Measurements from ENCODE around the gene RABEPK. TPM values are rescaled to one million over a fixed set of nuclear protein-coding genes. Genes with fewer than 3 reads are reported as not detected.
"Not testable (repeated sequence)": the region's sequence is repeated elsewhere in the genome, so short reads cannot be mapped to it uniquely, and the experiment has no call there.

RABEPK gene
- total and polyA plus RNA-seq, 5 donors, result 8.8 to 12.7 (median 11.7) TPM

DNA sequence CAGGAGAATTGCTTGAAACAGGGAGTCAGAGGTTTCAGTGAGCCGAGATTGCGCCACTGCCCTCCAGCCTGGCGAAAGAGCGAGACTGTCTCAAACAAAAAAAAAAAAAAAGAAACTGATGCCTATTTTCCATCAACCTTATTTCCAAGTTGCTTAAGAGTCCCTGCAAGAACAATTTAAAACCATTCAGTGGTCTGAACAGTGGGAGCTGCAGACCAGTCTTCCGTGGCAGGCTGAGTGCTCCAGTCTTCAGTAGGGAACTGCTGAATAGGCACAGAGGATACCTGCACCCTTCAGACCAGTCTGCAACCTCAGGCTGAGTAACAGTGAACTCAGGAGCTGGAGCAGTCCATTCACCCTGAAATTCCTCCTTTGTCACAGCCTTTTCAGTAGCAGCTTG is 5.9 kb upstream of the RABEPK start:
- intact Hi-C loops (cut with DNase I), result not testable (repeated sequence)

DNA sequence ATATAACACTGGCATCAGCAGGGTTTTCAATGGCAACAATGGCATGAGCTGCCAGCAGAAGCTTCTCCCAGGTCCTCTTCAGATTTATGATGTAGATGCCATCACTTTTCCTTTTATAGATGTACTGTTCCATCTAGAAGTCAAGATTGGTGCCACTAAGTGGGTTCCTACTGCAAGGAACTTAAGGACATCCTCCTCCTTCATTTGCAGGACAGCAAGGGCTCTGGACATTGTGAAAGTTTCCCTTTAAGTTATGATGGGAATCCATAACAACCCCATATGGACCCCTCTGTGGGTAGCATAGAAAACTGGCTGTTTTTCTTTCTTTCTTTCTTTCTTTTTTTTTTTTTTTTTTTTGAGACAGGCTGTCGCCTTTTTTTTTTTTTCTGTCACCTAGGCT is 4.8 kb upstream of the RABEPK start:
- H3K4me1 ChIP-seq (ENCODE audit: control insufficient read depth, insufficient read depth, low read length); H3K9me3 ChIP-seq (ENCODE audit: control insufficient read depth, low read length); H3K4me3 ChIP-seq (ENCODE audit: low read length); DNase-seq; intact Hi-C loops (cut with DNase I); H3K27me3 ChIP-seq (ENCODE audit: control insufficient read depth, insufficient read depth); ATAC-seq; H3K27ac ChIP-seq (ENCODE audit: low read length): not testable (repeated sequence)
- WGBS, result 88% methylated on average over 1 of the region's 1 CpG

More for the DNA sequence above, 5.9 kb upstream of the RABEPK start:
- 89% methylated on average over 5 of the region's 5 CpGs for WGBS
- not testable (repeated sequence) for H3K9me3 ChIP-seq (ENCODE audit: control insufficient read depth, low read length); H3K27ac ChIP-seq (ENCODE audit: low read length); H3K4me1 ChIP-seq (ENCODE audit: control insufficient read depth, insufficient read depth, low read length); ATAC-seq; H3K4me3 ChIP-seq (ENCODE audit: low read length); DNase-seq; H3K27me3 ChIP-seq (ENCODE audit: control insufficient read depth, insufficient read depth)

DNA sequence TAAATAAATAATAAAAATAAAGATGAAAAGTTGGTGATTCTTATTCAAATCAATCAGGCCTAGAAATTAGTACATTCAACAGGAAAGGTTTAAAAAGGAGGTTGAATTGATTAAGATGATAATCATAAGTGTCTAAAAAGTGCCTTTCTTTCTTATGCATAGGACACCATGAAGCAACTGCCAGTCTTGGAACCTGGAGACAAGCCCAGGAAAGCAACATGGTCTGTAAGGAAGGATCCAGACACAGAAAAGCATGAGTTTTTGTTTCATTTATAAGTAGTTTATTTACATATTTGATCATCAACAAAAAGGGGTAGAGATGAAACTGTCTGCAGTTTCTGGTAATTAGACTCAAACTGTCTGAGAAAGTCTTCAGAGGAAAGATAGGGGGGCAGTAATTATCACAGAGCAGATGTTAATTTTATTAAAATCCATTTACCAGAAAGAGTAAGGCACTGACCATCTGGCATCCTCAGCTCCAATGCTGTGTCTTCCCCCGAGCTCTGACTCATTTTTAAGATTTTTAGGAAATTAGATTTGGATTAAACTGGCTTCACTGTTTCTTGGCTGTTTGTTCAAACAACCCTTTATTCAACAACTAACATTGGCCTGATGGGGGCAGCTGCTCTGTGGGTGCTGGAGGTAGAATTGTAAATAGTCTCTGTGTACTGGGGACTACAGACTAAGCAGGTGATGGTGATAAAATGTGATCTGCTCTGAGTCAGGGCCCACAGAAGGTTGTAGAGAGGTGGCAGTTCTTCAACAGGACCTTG is 2.7 kb downstream of the RABEPK start:
- Histone ChIP-seq H3K4me1 (ENCODE audit: control insufficient read depth, insufficient read depth, low read length) (no peaks in the 10 kb centered on the region), H3K4me3 (ENCODE audit: low read length) (no peak overlapping the region), H3K27ac (ENCODE audit: low read length) (no peak overlapping the region), H3K9me3 (ENCODE audit: control insufficient read depth, low read length) (no peaks in the 10 kb centered on the region), H3K27me3 (ENCODE audit: control insufficient read depth, insufficient read depth) (no peaks in the 10 kb centered on the region)
- WGBS, result 80% methylated on average over 1 of the region's 1 CpG
- no peak for DNase-seq
- ATAC-seq, result no peak
- intact Hi-C loops (cut with DNase I), result no loop called here

DNA sequence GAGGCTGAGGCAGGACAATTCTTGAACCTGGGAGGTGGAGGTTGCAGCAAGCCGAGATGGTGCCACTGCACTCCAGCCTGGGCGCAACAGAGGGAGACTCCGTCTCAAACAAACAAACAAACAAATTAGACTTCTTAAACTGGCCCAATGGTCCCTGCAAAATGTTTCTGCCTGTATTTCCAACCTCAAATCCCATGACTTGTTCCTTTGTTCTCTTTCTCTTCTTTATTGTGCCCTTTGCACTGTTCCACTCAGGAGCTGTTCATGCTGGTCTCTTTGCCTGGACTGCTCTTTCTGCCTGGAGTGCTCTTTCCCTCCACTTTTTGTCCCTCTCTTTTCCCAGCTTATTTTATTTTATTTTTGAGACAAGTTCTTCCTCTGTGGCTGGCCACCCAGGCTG is 4.1 kb downstream of the RABEPK start:
- H3K4me3 ChIP-seq (ENCODE audit: low read length), result no peak overlapping the region
- 95% methylated on average over 3 of the region's 3 CpGs for WGBS
- no peaks in the 10 kb centered on the region for H3K9me3 ChIP-seq (ENCODE audit: control insufficient read depth, low read length)
- intact Hi-C loops (cut with DNase I), result no loop called here
- DNase-seq, result no peak
- no peak overlapping the region for H3K27ac ChIP-seq (ENCODE audit: low read length)
- H3K27me3 ChIP-seq (ENCODE audit: control insufficient read depth, insufficient read depth), result no peaks in the 10 kb centered on the region
- ATAC-seq, result no peak
- H3K4me1 ChIP-seq (ENCODE audit: control insufficient read depth, insufficient read depth, low read length), result no peaks in the 10 kb centered on the region

DNA sequence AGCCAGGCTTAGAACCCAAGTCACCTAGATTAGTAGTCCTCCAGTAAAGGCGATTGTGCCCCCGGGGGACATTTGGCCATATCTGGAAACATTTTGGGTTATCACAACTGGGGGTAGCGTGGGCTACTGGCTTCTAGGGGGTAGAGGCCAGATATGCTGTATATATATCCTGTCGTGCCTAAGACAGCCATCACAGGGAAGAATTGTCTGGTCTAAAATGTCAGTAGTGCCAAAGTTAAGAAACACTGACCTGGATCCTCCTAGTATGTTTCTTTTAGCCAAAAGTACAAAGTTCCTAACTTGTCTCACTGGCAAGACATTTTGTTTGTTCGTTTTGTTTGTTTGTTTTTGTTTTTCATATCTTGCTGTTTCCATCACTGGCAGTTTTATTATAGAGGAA is 13.8 kb downstream of the RABEPK start:
- WGBS, result 88% methylated on average over 5 of the region's 5 CpGs
- no peak overlapping the region for H3K4me3 ChIP-seq (ENCODE audit: low read length)
- intact Hi-C loops (cut with DNase I), result no loop called here

DNA sequence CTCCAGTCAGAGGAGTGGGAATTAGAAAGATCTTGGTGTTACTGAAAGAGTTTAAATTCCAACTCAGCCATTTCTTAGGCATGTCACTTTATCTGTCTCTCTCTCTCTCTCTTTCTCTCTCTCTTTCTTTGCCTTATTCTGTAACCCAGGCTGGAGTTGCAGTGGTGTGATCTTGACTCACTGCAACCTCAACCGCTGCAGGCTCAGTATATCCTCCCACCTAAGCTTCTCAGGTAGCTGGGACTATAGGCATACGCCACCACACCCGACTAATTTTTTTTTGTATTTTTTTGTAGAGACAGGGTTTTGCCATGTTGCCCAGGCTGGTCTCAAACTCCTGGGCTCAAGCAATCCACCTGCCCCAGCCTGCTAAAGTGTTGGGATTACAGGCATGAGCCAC is 18.3 kb downstream of the RABEPK start:
- no peak overlapping the region for H3K4me3 ChIP-seq (ENCODE audit: low read length)
- H3K4me1 ChIP-seq (ENCODE audit: control insufficient read depth, insufficient read depth, low read length), result no peaks in the 10 kb centered on the region
- H3K27ac ChIP-seq (ENCODE audit: low read length), result no peak overlapping the region
- WGBS, result over 99% methylated on average over 3 of the region's 3 CpGs
- H3K9me3 ChIP-seq (ENCODE audit: control insufficient read depth, low read length), result no peaks in the 10 kb centered on the region
- DNase-seq, result no peak
- intact Hi-C loops (cut with DNase I), result no loop called here
- H3K27me3 ChIP-seq (ENCODE audit: control insufficient read depth, insufficient read depth), result no peaks in the 10 kb centered on the region
- ATAC-seq, result no peak

More for the DNA sequence above, 13.8 kb downstream of the RABEPK start:
- H3K27me3 ChIP-seq (ENCODE audit: control insufficient read depth, insufficient read depth), result no peaks in the 10 kb centered on the region
- no peak overlapping the region for H3K27ac ChIP-seq (ENCODE audit: low read length)
- DNase-seq (no peak), ATAC-seq (no peak)
- no peaks in the 10 kb centered on the region for H3K9me3 ChIP-seq (ENCODE audit: control insufficient read depth, low read length)
- H3K4me1 ChIP-seq (ENCODE audit: control insufficient read depth, insufficient read depth, low read length), result no peaks in the 10 kb centered on the region

DNA sequence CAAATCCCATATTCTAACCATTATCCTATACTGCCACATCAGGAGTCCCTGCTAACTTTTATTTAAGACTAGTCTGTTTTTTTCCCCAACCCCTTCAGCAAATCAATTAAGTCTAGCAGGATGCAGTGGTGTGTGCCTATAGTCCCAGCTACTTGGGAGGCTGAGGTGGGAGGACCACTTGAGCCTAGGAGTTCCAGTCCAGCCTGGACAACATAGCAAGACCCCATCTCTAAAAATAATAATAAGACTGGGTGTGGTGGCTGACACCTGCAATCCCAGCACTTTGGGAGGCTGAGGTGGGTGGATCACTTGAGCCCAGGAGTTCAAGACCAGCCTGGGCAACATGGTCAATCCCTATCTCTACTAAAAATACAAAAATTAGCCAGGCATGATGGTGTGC is 24.5 kb downstream of the RABEPK start:
- H3K9me3 ChIP-seq (ENCODE audit: control insufficient read depth, low read length); intact Hi-C loops (cut with DNase I); H3K27me3 ChIP-seq (ENCODE audit: control insufficient read depth, insufficient read depth); DNase-seq; H3K27ac ChIP-seq (ENCODE audit: low read length); ATAC-seq; H3K4me3 ChIP-seq (ENCODE audit: low read length); H3K4me1 ChIP-seq (ENCODE audit: control insufficient read depth, insufficient read depth, low read length): not testable (repeated sequence)

DNA sequence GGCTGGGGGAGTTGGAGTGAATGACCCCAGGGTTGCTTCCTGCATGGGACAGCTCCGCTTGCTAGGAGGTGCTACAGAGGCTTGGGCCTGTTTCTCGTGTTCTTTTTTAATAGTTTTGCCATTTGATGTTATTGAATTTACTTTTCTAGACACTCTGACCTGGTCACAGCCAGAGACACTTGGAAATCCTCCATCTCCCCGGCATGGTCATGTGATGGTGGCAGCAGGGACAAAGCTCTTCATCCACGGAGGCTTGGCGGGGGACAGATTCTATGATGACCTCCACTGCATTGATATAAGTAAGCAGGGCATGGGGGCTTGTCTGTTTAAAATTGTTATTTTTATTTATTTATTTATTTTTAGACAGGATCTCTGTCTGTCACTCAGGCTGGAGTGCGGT is 27.4 kb downstream of the RABEPK start:
- Histone ChIP-seq H3K4me3 (ENCODE audit: low read length) (no peak overlapping the region), H3K4me1 (ENCODE audit: control insufficient read depth, insufficient read depth, low read length) (no peaks in the 10 kb centered on the region), H3K27ac (ENCODE audit: low read length) (no peak overlapping the region), H3K27me3 (ENCODE audit: control insufficient read depth, insufficient read depth) (no peaks in the 10 kb centered on the region), H3K9me3 (ENCODE audit: control insufficient read depth, low read length) (no peaks in the 10 kb centered on the region)
- no peak for ATAC-seq
- DNase-seq, result no peak
- 88% methylated on average over 6 of the region's 6 CpGs for WGBS
- intact Hi-C loops (cut with DNase I), result no loop called here

DNA sequence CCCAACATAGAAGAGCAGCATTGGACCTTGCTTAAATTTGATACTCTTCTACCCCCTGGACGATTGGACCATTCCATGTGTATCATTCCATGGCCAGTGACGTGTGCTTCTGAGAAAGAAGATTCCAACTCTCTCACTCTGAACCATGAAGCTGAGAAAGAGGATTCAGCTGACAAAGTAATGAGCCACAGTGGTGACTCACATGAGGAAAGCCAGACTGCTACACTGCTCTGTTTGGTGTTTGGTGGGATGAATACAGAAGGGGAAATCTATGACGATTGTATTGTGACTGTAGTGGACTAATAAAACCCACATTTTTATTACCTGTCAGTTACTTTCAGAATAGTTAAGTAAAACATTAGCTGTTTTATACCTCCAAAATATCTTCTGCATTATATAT is 33.3 kb downstream of the RABEPK start:
- H3K4me3 ChIP-seq (ENCODE audit: low read length), result no peak overlapping the region
- intact Hi-C loops (cut with DNase I), result no loop called here
- ATAC-seq (peak in 1 of 2 donors; percentile 41), DNase-seq (no peak)
- no peaks in the 10 kb centered on the region for H3K9me3 ChIP-seq (ENCODE audit: control insufficient read depth, low read length)
- 60% methylated on average over 3 of the region's 3 CpGs for WGBS
- no peaks in the 10 kb centered on the region for H3K4me1 ChIP-seq (ENCODE audit: control insufficient read depth, insufficient read depth, low read length)
- no peaks in the 10 kb centered on the region for H3K27me3 ChIP-seq (ENCODE audit: control insufficient read depth, insufficient read depth)
- H3K27ac ChIP-seq (ENCODE audit: low read length), result no peak overlapping the region

DNA sequence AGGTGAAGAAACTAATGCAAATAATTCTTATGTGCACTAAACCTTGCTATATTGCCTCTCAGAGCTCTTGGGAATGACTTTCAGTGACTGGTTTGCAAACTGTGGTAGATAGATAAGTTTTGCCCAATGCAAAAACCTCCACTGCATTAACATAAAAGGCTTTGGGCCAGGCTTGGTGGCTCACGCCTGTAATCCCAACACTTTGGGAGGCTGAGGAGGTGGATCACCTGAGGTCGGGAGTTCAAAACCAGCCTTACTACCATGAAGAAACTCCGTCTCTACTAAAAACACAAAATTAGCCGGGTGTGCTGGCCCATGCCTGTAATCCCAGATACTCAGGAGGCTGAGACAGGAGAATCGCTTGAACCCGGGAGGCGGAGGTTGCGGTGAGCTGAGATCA is 33.8 kb downstream of the RABEPK start:
- intact Hi-C loops (cut with DNase I); DNase-seq; ATAC-seq; H3K4me3 ChIP-seq (ENCODE audit: low read length); H3K9me3 ChIP-seq (ENCODE audit: control insufficient read depth, low read length); H3K4me1 ChIP-seq (ENCODE audit: control insufficient read depth, insufficient read depth, low read length); H3K27me3 ChIP-seq (ENCODE audit: control insufficient read depth, insufficient read depth); H3K27ac ChIP-seq (ENCODE audit: low read length): not testable (repeated sequence)
- WGBS, result 91% methylated on average over 8 of the region's 8 CpGs

DNA sequence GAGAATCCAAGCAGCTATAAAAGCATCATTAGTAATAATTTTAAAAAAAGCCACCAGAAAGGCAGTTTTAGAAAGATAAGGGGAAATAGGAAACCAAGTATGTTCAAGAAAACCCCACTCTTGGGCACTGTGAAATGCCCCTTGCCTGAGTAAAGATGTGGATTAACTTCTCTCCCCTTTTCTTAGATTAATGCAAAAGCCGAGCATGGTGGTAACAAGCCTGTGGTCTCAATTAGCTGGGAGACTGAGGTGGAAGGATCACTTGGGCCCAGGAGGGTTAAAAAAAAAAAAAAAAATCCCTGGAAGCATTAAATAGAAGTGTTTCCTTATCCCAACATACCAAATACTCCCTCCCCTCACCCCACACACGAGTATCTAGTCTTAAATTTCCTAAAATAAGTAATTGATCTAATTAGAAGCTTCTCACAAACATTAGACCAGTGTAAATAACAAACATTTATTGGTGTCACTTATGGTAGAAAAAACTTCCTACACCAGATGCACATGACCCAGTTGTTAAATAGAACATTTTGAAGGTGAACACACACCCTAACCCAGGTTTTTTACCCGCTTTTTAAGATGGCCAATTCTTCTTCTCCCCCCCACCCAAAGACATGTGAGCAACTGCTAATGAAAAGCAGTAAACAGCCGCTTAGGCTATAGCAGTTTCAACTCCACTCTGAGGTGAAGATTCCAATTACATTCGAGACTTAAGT is 35.6 kb downstream of the RABEPK start:
- Histone ChIP-seq H3K4me3 (ENCODE audit: low read length) (peak overlapping the region; percentile 37), H3K27me3 (ENCODE audit: control insufficient read depth, insufficient read depth) (no peaks in the 10 kb centered on the region), H3K4me1 (ENCODE audit: control insufficient read depth, insufficient read depth, low read length) (no peaks in the 10 kb centered on the region), H3K9me3 (ENCODE audit: control insufficient read depth, low read length) (no peaks in the 10 kb centered on the region), H3K27ac (ENCODE audit: low read length) (no peak overlapping the region)
- ATAC-seq (no peak), DNase-seq (no peak)
- intact Hi-C loops (cut with DNase I), result no loop called here
- 38% methylated on average over 5 of the region's 5 CpGs for WGBS

Measured in right cardiac atrium (tissue), 5 donors.